IMR-90 (cell line): ENCODE data around the gene SMIM5. TPM values are rescaled to one million over a fixed set of nuclear protein-coding genes. Genes with fewer than 3 reads are reported as not detected.

Experiments used
- ATAC-seq: fragments of 200-7000 bp; cut with Tn5 transposase; 2 replicates; pipeline ENCODE4 v1.9.1; 2020; ENCODE audit warnings: low read depth, mild to moderate bottlenecking, moderate library complexity
- BruUV-seq: library from RNA; stranded (reverse); fragments of 400-500 nt; replicated peaks from 2 replicates; lab custom pipeline; 2021; lab: Mats Ljungman, UMichigan
- CTCF ChIA-PET: fragments of 300-600 bp; formaldehyde crosslinking; extraction: SDS; loops from one replicate; lab custom pipeline; 2021; ENCODE audit warnings: antibody characterized with exemption; lab: Yijun Ruan, JAX
- POLR2A ChIA-PET: fragments of 300-600 bp; sonication (Branson Sonifier 250); formaldehyde crosslinking; loops from one replicate; lab custom pipeline; 2022; ENCODE audit warnings: antibody characterized with exemption; ENCODE audit not compliant: unreplicated experiment; lab: Charles Lee
- DNase-seq: peaks from one replicate; pipeline ENCODE4 v3.0.0; 2013
- H2AFZ ChIP-seq: replicated peaks from 2 replicates; pipeline ENCODE3; 2013; ENCODE audit warnings: low read length, mild to moderate bottlenecking; ENCODE audit not compliant: poor library complexity
- H2AK5ac ChIP-seq: 2 replicates; pipeline ENCODE4 v1.6.1; 2013; ENCODE audit warnings: low read depth, low read length, inconsistent platforms
- H2AK9ac ChIP-seq: replicated peaks from 2 replicates; pipeline ENCODE3; 2013; ENCODE audit warnings: mild to moderate bottlenecking, low read depth, low read length, moderate library complexity; ENCODE audit not compliant: poor library complexity
- H2BK120ac ChIP-seq: 2 replicates; pipeline ENCODE4 v1.6.1; 2013; ENCODE audit warnings: low read depth, low read length, inconsistent platforms
- H2BK15ac ChIP-seq: 3 replicates; pipeline ENCODE4 v1.6.1; 2013; ENCODE audit warnings: low read depth, low read length, inconsistent platforms
- H2BK20ac ChIP-seq: 2 replicates; pipeline ENCODE4 v1.6.1; 2013; ENCODE audit warnings: low read depth, mild to moderate bottlenecking, inconsistent platforms, low read length, moderate library complexity
- H2BK5ac ChIP-seq: 2 replicates; pipeline ENCODE4 v1.6.1; 2013; ENCODE audit warnings: mild to moderate bottlenecking, low read depth, low read length, inconsistent platforms; ENCODE audit not compliant: poor library complexity, severe bottlenecking
- H3K14ac ChIP-seq: replicated peaks from 2 replicates; pipeline ENCODE4 v1.6.1; 2013; ENCODE audit warnings: low read depth, low read length, inconsistent platforms
- H3K18ac ChIP-seq: 2 replicates; pipeline ENCODE4 v1.6.1; 2013; ENCODE audit warnings: low read depth, low read length, control low read depth
- H3K23ac ChIP-seq: 2 replicates; pipeline ENCODE4 v1.6.1; 2013; ENCODE audit warnings: low read depth, low read length, inconsistent platforms
- H3K27ac ChIP-seq: 2 replicates; pipeline ENCODE4 v1.5.1; 2013; ENCODE audit warnings: mild to moderate bottlenecking, control low read depth, low read length; ENCODE audit not compliant: insufficient read depth
- H3K27me3 ChIP-seq: 2 replicates; pipeline ENCODE4 v1.6.1; 2013; ENCODE audit warnings: low read length; ENCODE audit not compliant: control insufficient read depth, insufficient read depth
- H3K36me3 ChIP-seq: 2 replicates; pipeline ENCODE4 v1.6.1; 2013; ENCODE audit warnings: low read length, mixed read lengths; ENCODE audit not compliant: control insufficient read depth, insufficient read depth
- H3K4ac ChIP-seq: 2 replicates; pipeline ENCODE4 v1.6.1; 2013; ENCODE audit warnings: low read depth, low read length, inconsistent platforms
- H3K4me1 ChIP-seq: 2 replicates; pipeline ENCODE4 v1.6.1; 2013; ENCODE audit warnings: low read length, mixed read lengths; ENCODE audit not compliant: control insufficient read depth, insufficient read depth
- H3K4me2 ChIP-seq: 2 replicates; pipeline ENCODE4 v1.6.1; 2013; ENCODE audit warnings: low read depth, mild to moderate bottlenecking, control low read depth, low read length, moderate library complexity
- H3K4me3 ChIP-seq: 2 replicates; pipeline ENCODE4 v1.5.1; 2013; ENCODE audit warnings: low read depth, mild to moderate bottlenecking, control low read depth, low read length, moderate library complexity; ENCODE audit not compliant: insufficient read depth
- H3K56ac ChIP-seq: 2 replicates; pipeline ENCODE4 v1.6.1; 2013; ENCODE audit warnings: low read length, inconsistent platforms; ENCODE audit not compliant: insufficient read depth; ENCODE audit errors: extremely low read depth
- H3K79me1 ChIP-seq, 2 experiments: 2 replicates each; pipeline ENCODE4 v1.6.1; 2013; ENCODE audit warnings: low read length in 2 of 2, inconsistent platforms in 1 of 2, low read depth in 1 of 2
- H3K9ac ChIP-seq: 2 replicates; pipeline ENCODE4 v1.6.1; 2013; ENCODE audit warnings: low read depth, low read length, control low read depth
- H3K9me1 ChIP-seq: 2 replicates; pipeline ENCODE4 v1.6.1; 2013; ENCODE audit warnings: low read length, inconsistent platforms; ENCODE audit not compliant: insufficient read depth
- H3K9me3 ChIP-seq: 2 replicates; pipeline ENCODE4 v1.6.1; 2013; ENCODE audit warnings: low read length; ENCODE audit not compliant: control insufficient read depth, insufficient read depth
- H4K20me1 ChIP-seq: 2 replicates; pipeline ENCODE4 v1.6.1; 2013; ENCODE audit warnings: low read length, inconsistent platforms; ENCODE audit not compliant: insufficient read depth
- H4K5ac ChIP-seq: 2 replicates; pipeline ENCODE4 v1.6.1; 2013; ENCODE audit warnings: mild to moderate bottlenecking, low read depth, low read length, control low read depth
- H4K8ac ChIP-seq, 2 experiments: 2 replicates each; pipeline ENCODE4 v1.6.1; 2013; ENCODE audit warnings: low read depth in 2 of 2, low read length in 2 of 2, control low read depth in 1 of 2, inconsistent platforms in 1 of 2
- H4K91ac ChIP-seq: 2 replicates; pipeline ENCODE4 v1.6.1; 2013; ENCODE audit warnings: low read depth, low read length, inconsistent platforms; ENCODE audit not compliant: insufficient read depth
- BHLHE40 ChIP-seq: fragments of 150-350 bp; IDR thresholded peaks from 2 replicates; pipeline ENCODE4 v1.6.1; 2016; ENCODE audit warnings: mild to moderate bottlenecking, low read depth, low read length
- CEBPB ChIP-seq: IDR thresholded peaks from 2 replicates; pipeline ENCODE4 v1.6.1; 2012; ENCODE audit warnings: low read depth, low read length, improper control_type of control experiment
- CHD1 ChIP-seq: IDR thresholded peaks from 2 replicates; pipeline ENCODE4 v1.6.1; 2012; ENCODE audit warnings: low read depth, low read length, improper control_type of control experiment
- FOS ChIP-seq: fragments of 150-350 bp; IDR thresholded peaks from 2 replicates; pipeline ENCODE4 v1.6.1; 2016; ENCODE audit warnings: low read depth, low read length
- MAFK ChIP-seq: IDR thresholded peaks from 2 replicates; pipeline ENCODE4 v1.6.1; 2012; ENCODE audit warnings: low read depth, low read length, improper control_type of control experiment
- MXI1 ChIP-seq: IDR thresholded peaks from 2 replicates; pipeline ENCODE4 v1.6.1; 2012; ENCODE audit warnings: low read depth, mild to moderate bottlenecking, low read length, moderate library complexity, borderline replicate concordance
- NFE2L2 ChIP-seq: fragments of 150-350 bp; IDR thresholded peaks from 2 replicates; pipeline ENCODE4 v1.6.1; 2016; ENCODE audit warnings: low read depth, mild to moderate bottlenecking, low read length
- POLR2A ChIP-seq: IDR thresholded peaks from 2 replicates; pipeline ENCODE4 v1.6.1; 2012; ENCODE audit warnings: mild to moderate bottlenecking, low read depth, low read length
- RCOR1 ChIP-seq: IDR thresholded peaks from 2 replicates; pipeline ENCODE4 v1.6.1; 2012; ENCODE audit warnings: mild to moderate bottlenecking, low read length, improper control_type of control experiment; ENCODE audit not compliant: insufficient replicate concordance
- RFX5 ChIP-seq: IDR thresholded peaks from 2 replicates; pipeline ENCODE4 v1.8.0; 2012; ENCODE audit warnings: low read depth, mild to moderate bottlenecking, low read length, moderate library complexity
- SMC3 ChIP-seq: fragments of 150-350 bp; IDR thresholded peaks from 2 replicates; pipeline ENCODE4 v1.6.1; 2016; ENCODE audit warnings: low read depth, mild to moderate bottlenecking, antibody characterized with exemption, low read length, moderate library complexity
- WGBS, 2 experiments: methylation state at CpG; one replicate each; pipeline versions ENCODE4 v1.1.5 to v1.1.7; 2013; ENCODE audit warnings: missing lambda C conversion rate in 2 of 2; ENCODE audit not compliant: insufficient read length in 1 of 2; ENCODE audit errors: extremely low coverage in 2 of 2; 5-methylcytosine and 5-hydroxymethylcytosine counted together
- dilution Hi-C: fragments of 300-500 bp; cut with HindIII; formaldehyde crosslinking; loops from one replicate; pipeline ENCODE4 v1.14.3; 2018; ENCODE audit warnings: low sequenced_read_pairs; ENCODE audit not compliant: unreplicated experiment
- in situ Hi-C: fragments of 300-500 bp; cut with MboI; formaldehyde crosslinking; loops from 3 replicates; pipeline ENCODE4 v1.14.3; 2019; ENCODE audit warnings: low sequenced_read_pairs, inconsistent platforms, mixed read lengths
- intact Hi-C: fragments of 100-400 bp; cut with micrococcal nuclease; formaldehyde crosslinking; loops from 2 replicates; pipeline ENCODE4 v1.10.0; 2022
- polyA plus RNA-seq, 3 experiments: library from polyadenylated mRNA; depleted of rRNA; stranded (reverse); fragments of >200 nt; gene quantifications; 2 replicates each; pipeline ENCODE4 v1.2.3, GENCODE V29; 2012; ENCODE audit warnings: low replicate concordance in 1 of 3
- total RNA-seq: library from RNA; depleted of rRNA; stranded (reverse); fragments of >200 nt; gene quantifications from 2 replicates; pipeline ENCODE4 v1.2.3, GENCODE V29; 2012
- TF ChIP-seq, protein P1 (sequence below): fragments of 150-350 bp; IDR thresholded peaks from 2 replicates; pipeline ENCODE4 v1.6.1; 2016; ENCODE audit warnings: low read depth, mild to moderate bottlenecking, low read length, moderate library complexity, borderline replicate concordance

The SMIM5 gene
- total and polyA plus RNA-seq, 2 of the 4 experiments (the other 2 are of a cell fraction), result not detected

DNA sequence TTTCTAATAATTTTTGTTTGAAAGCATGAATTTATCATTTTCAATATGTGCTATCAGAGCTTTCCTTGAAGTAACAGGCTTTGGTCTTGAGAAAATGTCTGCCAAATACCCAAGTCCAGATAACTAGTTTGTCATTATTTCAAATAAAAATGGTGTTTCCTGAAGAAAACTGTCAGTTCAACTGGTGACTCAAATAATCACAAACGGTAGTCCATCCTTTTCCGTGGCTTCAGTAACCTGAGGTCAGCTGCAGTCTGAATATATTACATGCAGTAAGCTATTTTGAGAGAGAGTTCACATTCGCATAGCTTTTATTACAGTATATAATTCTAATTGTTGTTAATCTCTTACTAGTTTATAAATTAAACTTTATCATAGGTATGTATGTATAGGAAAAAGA is 43.2 kb downstream of the SMIM5 start:
- no peak overlapping the region for H3K27ac ChIP-seq
- no peaks in the 10 kb centered on the region for H3K4me1 ChIP-seq
- BruUV-seq, result no TSS peak
- no peak overlapping the region for H3K56ac ChIP-seq
- no peaks in the 10 kb centered on the region for H3K27me3 ChIP-seq
- no peak overlapping the region for H2BK20ac ChIP-seq
- no CpG with 5 or more reads among the region's 3 CpGs for WGBS, 2 experiments
- no peaks in the 10 kb centered on the region for H3K9me3 ChIP-seq
- H3K4ac ChIP-seq, result no peak overlapping the region
- H4K8ac ChIP-seq, result no peak overlapping the region
- no peak overlapping the region for H3K23ac ChIP-seq
- peaks cover 16% of the 10 kb centered on the region; the same call in 1 of the 2 replicates for H4K20me1 ChIP-seq
- H3K4me2 ChIP-seq, result no peak overlapping the region
- H3K4me3 ChIP-seq, result no peak overlapping the region
- H2AK5ac ChIP-seq, result no peak overlapping the region
- no peak overlapping the region for H2AK9ac ChIP-seq
- ATAC-seq (no peak), DNase-seq (no peak)
- no peaks in the 10 kb centered on the region; the same call in 1 of the 2 replicates for H3K9me1 ChIP-seq
- no peak overlapping the region for H4K91ac ChIP-seq
- TF ChIP-seq POLR2A, result no peak
- TF ChIP-seq CEBPB, result no peak
- TF ChIP-seq CHD1, result no peak
- TF ChIP-seq FOS, result no peak
- TF ChIP-seq MAFK, result no peak
- no peak for TF ChIP-seq RCOR1
- TF ChIP-seq, protein P1, sequence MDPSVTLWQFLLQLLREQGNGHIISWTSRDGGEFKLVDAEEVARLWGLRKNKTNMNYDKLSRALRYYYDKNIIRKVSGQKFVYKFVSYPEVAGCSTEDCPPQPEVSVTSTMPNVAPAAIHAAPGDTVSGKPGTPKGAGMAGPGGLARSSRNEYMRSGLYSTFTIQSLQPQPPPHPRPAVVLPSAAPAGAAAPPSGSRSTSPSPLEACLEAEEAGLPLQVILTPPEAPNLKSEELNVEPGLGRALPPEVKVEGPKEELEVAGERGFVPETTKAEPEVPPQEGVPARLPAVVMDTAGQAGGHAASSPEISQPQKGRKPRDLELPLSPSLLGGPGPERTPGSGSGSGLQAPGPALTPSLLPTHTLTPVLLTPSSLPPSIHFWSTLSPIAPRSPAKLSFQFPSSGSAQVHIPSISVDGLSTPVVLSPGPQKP, result no peak
- TF ChIP-seq MXI1, result no peak
- TF ChIP-seq RFX5, result no peak
- TF ChIP-seq SMC3, result no peak
- TF ChIP-seq BHLHE40, result no peak
- TF ChIP-seq NFE2L2, result no peak
- H2AFZ ChIP-seq, result no peak overlapping the region
- in situ Hi-C loops, result no loop called here
- intact Hi-C loops, result no loop called here
- dilution Hi-C loops, result no loop called here
- H3K14ac ChIP-seq, result no peak overlapping the region
- no peak overlapping the region for H2BK5ac ChIP-seq
- ChIA-PET POLR2A (no interaction called here), CTCF (interaction anchor here (1.5 kb wide), 1 partner anchor 71 kb away, joined by 7 read pairs; no protein-coding TSS in a partner anchor)
- H2BK120ac ChIP-seq, result no peak overlapping the region
- peaks cover 48 to 67% of the 10 kb centered on the region in 2 experiments for H3K79me1 ChIP-seq
- H3K18ac ChIP-seq, result no peak overlapping the region
- H3K9ac ChIP-seq, result no peak overlapping the region
- H4K5ac ChIP-seq, result no peak overlapping the region
- H3K36me3 ChIP-seq, result peaks cover 31% of the 10 kb centered on the region
- no peak overlapping the region for H2BK15ac ChIP-seq
